C4-2B (cell line): Measurements from ENCODE around the gene SPSB1.

Experiments used
- H3K27ac ChIP-seq: fragments of 450-650 bp; 2 replicates; pipeline ENCODE4 v1.5.1; 2017
- CTCF ChIP-seq: fragments of 450-650 bp; conservative IDR thresholded peaks from 2 replicates; pipeline ENCODE4 v1.5.1; 2017; ENCODE audit warnings: mild to moderate bottlenecking
- ZFX ChIP-seq: fragments of 450-650 bp; IDR thresholded peaks from 2 replicates; pipeline ENCODE4 v1.6.1; 2017

The SPSB1 gene

GRCh38 chr1:9313576-9313975, 20.9 kb downstream of the SPSB1 start:
- TF ChIP-seq ZFX: no peak
- no peak for TF ChIP-seq CTCF

GRCh38 chr1:9314111-9314510, 21.4 kb downstream of the SPSB1 start:
- TF ChIP-seq CTCF (no peak), ZFX (no peak)
- no peak overlapping the region for H3K27ac ChIP-seq

More at GRCh38 chr1:9313576-9313975, 20.9 kb downstream of the SPSB1 start:
- no peak overlapping the region for H3K27ac ChIP-seq

- no peak overlapping the region for H3K27ac ChIP-seq
- TF ChIP-seq ZFX (no peak), CTCF (no peak)
These were observed 22.2 kb downstream of the SPSB1 start for GRCh38 chr1:9314711-9315379.

GRCh38 chr1:9315411-9316079, 22.9 kb downstream of the SPSB1 start:
- no peak overlapping the region for H3K27ac ChIP-seq

GRCh38 chr1:9316080-9316444, 23.4 kb downstream of the SPSB1 start:
- H3K27ac ChIP-seq: no peak overlapping the region

More at GRCh38 chr1:9315411-9316079, 22.9 kb downstream of the SPSB1 start:
- TF ChIP-seq CTCF: no peak
- no peak for TF ChIP-seq ZFX

GRCh38 chr1:9316512-9316911, 23.8 kb downstream of the SPSB1 start:
- TF ChIP-seq CTCF (no peak), ZFX (no peak)
- H3K27ac ChIP-seq: no peak overlapping the region

More at GRCh38 chr1:9316080-9316444, 23.4 kb downstream of the SPSB1 start:
- TF ChIP-seq ZFX (no peak), CTCF (no peak)

GRCh38 chr1:9317072-9317471, 24.4 kb downstream of the SPSB1 start:
- no peak overlapping the region for H3K27ac ChIP-seq
- TF ChIP-seq ZFX: no peak
- TF ChIP-seq CTCF: no peak
